Sigmoid colon (tissue), 7 donors: ENCODE results near the gene GRIK5. TPM values are rescaled to one million over a fixed set of nuclear protein-coding genes. Genes with fewer than 3 reads are reported as not detected.

Experiments
- DNase-seq: peaks from one replicate; pipeline ENCODE4 v3.0.0-alpha.2; 2019
- H3K27ac ChIP-seq, 4 donors: fragments of 200-600 bp; sonication (generic); one replicate each; pipeline ENCODE4 v1.5.1; 2016 to 2019; ENCODE audit warnings: mild to moderate bottlenecking in 1 of 4
- H3K27me3 ChIP-seq, 3 donors: fragments of 200-600 bp; sonication (generic); one replicate each; pipeline ENCODE4 v1.5.1; 2019; ENCODE audit warnings: mild to moderate bottlenecking in 1 of 3
- H3K36me3 ChIP-seq, 4 donors: fragments of 200-600 bp; sonication (generic); one replicate each; pipeline ENCODE4 v1.5.1; 2016 to 2019
- H3K4me1 ChIP-seq, 4 donors: fragments of 200-600 bp; sonication (generic); one replicate each; pipeline ENCODE4 v1.5.1; 2017 to 2019
- H3K4me3 ChIP-seq, 4 donors: fragments of 200-600 bp; sonication (generic); one replicate each; pipeline ENCODE4 v1.5.1; 2017 to 2019; ENCODE audit warnings: mild to moderate bottlenecking in 2 of 4, moderate library complexity in 1 of 4
- H3K9me3 ChIP-seq, 4 donors: fragments of 200-600 bp in 3 of 4; sonication (generic) in 3 of 4; one replicate each; pipeline versions ENCODE4 v1.5.1 to v1.6.1; 2013 to 2019
- EP300 ChIP-seq, 4 donors: sonication (generic); formaldehyde crosslinking; IDR thresholded peaks; one replicate each; pipeline ENCODE4 v1.6.1; 2017; ENCODE audit warnings: antibody characterized with exemption in 4 of 4
- POLR2A ChIP-seq, 2 donors: fragments of 450-650 bp; IDR thresholded peaks; one replicate each; pipeline ENCODE4 v1.6.1; 2016; ENCODE audit warnings: antibody characterized with exemption in 2 of 2, mild to moderate bottlenecking in 2 of 2, moderate library complexity in 2 of 2
- POLR2AphosphoS5 ChIP-seq, 4 donors: sonication (generic); formaldehyde crosslinking; IDR thresholded peaks; one replicate each; pipeline ENCODE4 v1.6.1; 2017; ENCODE audit warnings: antibody characterized with exemption in 4 of 4
- WGBS, 2 donors: extraction: QIAGEN DNeasy Blood & Tissue Kit; methylation state at CpG; one replicate each; pipeline ENCODE4 v1.1.7; 2013; 5-methylcytosine and 5-hydroxymethylcytosine counted together
- intact Hi-C: fragments of 100-400 bp; cut with DNase I; formaldehyde crosslinking; loops from one replicate; pipeline ENCODE4 v1.15.1; 2023
- polyA plus RNA-seq, 3 donors: library from polyadenylated mRNA; stranded (reverse); fragments of 200-250 nt; gene quantifications; one replicate each; pipeline ENCODE4 v1.2.3, GENCODE V29; 2013
- total RNA-seq, 4 donors: library from RNA; depleted of rRNA; stranded (reverse); fragments of >200 nt; gene quantifications; one replicate each; pipeline ENCODE4 v1.1.0, GENCODE V29; 2016
- TF ChIP-seq, protein P1 (sequence below), 4 experiments: fragments of 450-650 bp in 3 of 4; fragments of 200-600 bp in 1 of 4; IDR thresholded peaks; one replicate each; pipeline ENCODE4 v1.5.1; 2016 to 2019; ENCODE audit warnings: antibody characterized with exemption in 4 of 4, mild to moderate bottlenecking in 3 of 4, moderate library complexity in 2 of 4
- donor health status: healthy with polysubstance abuse.
- donor health status: Bipolar disorder and iron deficiency.
- donor health status: healthy.

The GRIK5 gene
- total and polyA plus RNA-seq, 7 donors: under 0.01 to 23.3 (median 10.3) TPM; not detected in 1

DNA sequence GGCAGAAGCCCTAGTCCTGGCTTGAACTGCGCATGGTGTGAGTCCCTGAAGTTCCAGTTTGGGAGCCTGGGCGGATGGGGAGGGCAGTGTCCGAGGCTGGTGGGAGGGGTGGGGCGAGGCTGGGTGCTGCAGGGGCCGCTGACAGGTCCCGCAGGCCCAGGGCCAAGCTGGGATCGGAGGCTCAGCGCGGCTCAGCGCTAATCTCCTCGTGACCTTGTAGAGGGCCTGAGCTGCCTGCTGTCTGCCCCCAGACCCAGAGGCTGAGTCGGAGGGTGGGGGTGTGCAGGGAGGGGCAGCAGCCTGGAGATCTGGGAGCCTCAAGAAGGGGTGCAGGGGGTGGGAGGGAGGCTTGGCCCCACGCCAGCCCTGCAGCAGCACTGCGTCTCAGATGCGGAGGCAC, 79.0 kb downstream of the GRIK5 start:
- Histone ChIP-seq H3K9me3 (no peaks in the 10 kb centered on the region), H3K36me3 (no peaks in the 10 kb centered on the region), H3K27me3 (peaks cover 17 to 56% (median 52%) of the 10 kb centered on the region in 3 donors), H3K4me1 (peaks cover 0 to 15% (median 14%) of the 10 kb centered on the region in 4 donors), H3K4me3 (no peak overlapping the region), H3K27ac (no peak overlapping the region)
- 25 to 54% methylated on average over 15 of the region's 15 CpGs for WGBS, 2 donors
- no peak for TF ChIP-seq POLR2A (IDR thresholded peaks at IDR 0.05)
- TF ChIP-seq EP300 (IDR thresholded peaks at IDR 0.05): no peak
- no peak for TF ChIP-seq POLR2AphosphoS5 (IDR thresholded peaks at IDR 0.05)
- TF ChIP-seq, protein P1, sequence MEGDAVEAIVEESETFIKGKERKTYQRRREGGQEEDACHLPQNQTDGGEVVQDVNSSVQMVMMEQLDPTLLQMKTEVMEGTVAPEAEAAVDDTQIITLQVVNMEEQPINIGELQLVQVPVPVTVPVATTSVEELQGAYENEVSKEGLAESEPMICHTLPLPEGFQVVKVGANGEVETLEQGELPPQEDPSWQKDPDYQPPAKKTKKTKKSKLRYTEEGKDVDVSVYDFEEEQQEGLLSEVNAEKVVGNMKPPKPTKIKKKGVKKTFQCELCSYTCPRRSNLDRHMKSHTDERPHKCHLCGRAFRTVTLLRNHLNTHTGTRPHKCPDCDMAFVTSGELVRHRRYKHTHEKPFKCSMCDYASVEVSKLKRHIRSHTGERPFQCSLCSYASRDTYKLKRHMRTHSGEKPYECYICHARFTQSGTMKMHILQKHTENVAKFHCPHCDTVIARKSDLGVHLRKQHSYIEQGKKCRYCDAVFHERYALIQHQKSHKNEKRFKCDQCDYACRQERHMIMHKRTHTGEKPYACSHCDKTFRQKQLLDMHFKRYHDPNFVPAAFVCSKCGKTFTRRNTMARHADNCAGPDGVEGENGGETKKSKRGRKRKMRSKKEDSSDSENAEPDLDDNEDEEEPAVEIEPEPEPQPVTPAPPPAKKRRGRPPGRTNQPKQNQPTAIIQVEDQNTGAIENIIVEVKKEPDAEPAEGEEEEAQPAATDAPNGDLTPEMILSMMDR (IDR thresholded peaks at IDR 0.05): no peak
- intact Hi-C loops: no loop called here
- no peak for DNase-seq

GRCh38 chr19:41990615-41991014, 79.4 kb downstream of the GRIK5 start:
- Histone ChIP-seq H3K36me3 (no peaks in the 10 kb centered on the region), H3K4me3 (no peak overlapping the region), H3K4me1 (peaks cover 0 to 15% (median 14%) of the 10 kb centered on the region in 4 donors), H3K27ac (no peak overlapping the region), H3K9me3 (no peaks in the 10 kb centered on the region), H3K27me3 (peaks cover 17 to 52% (median 47%) of the 10 kb centered on the region in 3 donors)
- 66 to 87% methylated on average over 2 of the region's 2 CpGs for WGBS, 2 donors
- TF ChIP-seq EP300 (IDR thresholded peaks at IDR 0.05) (no peak), POLR2AphosphoS5 (IDR thresholded peaks at IDR 0.05) (no peak)
- intact Hi-C loops: no loop called here
- no peak for DNase-seq

GRCh38 chr19:41990028-41990427, 80.0 kb downstream of the GRIK5 start:
- Histone ChIP-seq H3K27ac (no peak overlapping the region), H3K4me1 (peaks cover 0 to 15% (median 14%) of the 10 kb centered on the region in 4 donors), H3K36me3 (no peaks in the 10 kb centered on the region), H3K27me3 (peaks cover 14 to 46% (median 42%) of the 10 kb centered on the region in 3 donors), H3K4me3 (no peak overlapping the region), H3K9me3 (no peaks in the 10 kb centered on the region)
- WGBS, 2 donors: 82 to 92% methylated on average over 4 of the region's 4 CpGs
- no peak for DNase-seq
- intact Hi-C loops: no loop called here
- TF ChIP-seq POLR2A (IDR thresholded peaks at IDR 0.05) (no peak), EP300 (IDR thresholded peaks at IDR 0.05) (no peak)

DNA sequence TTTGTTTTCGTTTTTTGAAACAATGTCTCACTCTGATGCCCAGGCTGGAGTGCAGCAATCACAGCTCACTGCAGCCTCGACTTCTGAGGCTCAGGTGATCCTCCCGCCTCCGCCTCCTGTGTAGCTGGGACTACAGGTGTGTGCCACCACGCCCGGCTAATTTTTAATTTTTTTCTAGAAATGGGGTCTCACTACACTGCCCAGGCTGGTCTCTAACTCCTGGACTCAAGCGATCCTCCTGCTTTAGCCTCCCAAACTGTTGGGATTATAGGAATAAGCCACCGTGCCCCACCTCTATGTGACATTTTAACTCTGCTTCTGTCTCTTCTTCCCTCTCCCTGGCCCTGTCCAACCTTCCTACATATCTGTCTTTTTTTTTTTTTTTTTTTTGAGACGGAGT, 81.1 kb downstream of the GRIK5 start:
- H3K36me3 ChIP-seq: no peaks in the 10 kb centered on the region
- intact Hi-C loops: no loop called here
- TF ChIP-seq, protein P1 (IDR thresholded peaks at IDR 0.05): no peak
- TF ChIP-seq EP300 (IDR thresholded peaks at IDR 0.05) (no peak), POLR2A (IDR thresholded peaks at IDR 0.05) (no peak), POLR2AphosphoS5 (IDR thresholded peaks at IDR 0.05) (no peak)
- no peaks in the 10 kb centered on the region for H3K9me3 ChIP-seq
- WGBS, 2 donors: 81 to 89% methylated on average over 9 of the region's 9 CpGs
- H3K27ac ChIP-seq: no peak overlapping the region
- DNase-seq: no peak
- no peak overlapping the region for H3K4me3 ChIP-seq
- H3K27me3 ChIP-seq: peaks cover 10 to 35% (median 31%) of the 10 kb centered on the region in 3 donors
- peaks cover 0 to 9% (median 7%) of the 10 kb centered on the region in 4 donors for H3K4me1 ChIP-seq

DNA sequence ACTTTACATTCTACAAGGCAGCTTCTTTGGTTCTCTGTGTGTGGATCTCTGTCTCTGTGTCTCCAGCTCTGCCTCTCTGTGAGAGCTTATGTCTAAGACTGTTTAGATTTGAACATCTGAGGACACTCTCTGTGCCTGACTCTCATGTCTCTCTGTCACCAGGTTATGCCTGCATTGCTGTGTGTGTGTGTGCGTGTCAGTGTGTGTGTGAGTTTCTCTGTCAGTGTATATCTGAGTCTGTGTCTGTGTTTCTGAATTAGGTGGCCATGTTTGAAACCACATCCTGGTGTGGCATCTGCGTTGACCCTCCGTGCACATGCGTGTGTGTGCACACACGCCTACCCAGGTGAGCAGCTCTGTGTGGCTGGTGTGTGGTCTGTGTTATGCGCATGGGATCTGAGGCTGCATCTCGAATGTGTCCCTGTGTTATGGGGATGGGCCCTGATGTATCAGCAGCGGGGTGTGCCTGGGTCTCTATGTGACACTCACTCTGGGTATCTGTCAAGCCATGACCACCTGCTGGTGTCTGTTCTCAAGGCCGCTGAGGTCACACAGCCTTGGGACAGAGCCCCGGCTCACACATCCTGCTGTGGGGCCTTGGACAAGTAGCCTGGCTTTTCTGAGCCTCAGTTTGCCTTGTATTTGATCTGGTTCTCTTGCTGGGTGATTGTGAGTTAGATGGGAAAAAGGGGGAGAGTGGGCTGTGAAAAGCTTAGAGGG, 82.7 kb downstream of the GRIK5 start:
- no peaks in the 10 kb centered on the region for H3K9me3 ChIP-seq
- intact Hi-C loops: no loop called here
- TF ChIP-seq POLR2AphosphoS5 (IDR thresholded peaks at IDR 0.05) (no peak), EP300 (IDR thresholded peaks at IDR 0.05) (no peak), POLR2A (IDR thresholded peaks at IDR 0.05) (no peak)
- TF ChIP-seq, protein P1 (IDR thresholded peaks at IDR 0.05): no peak
- no peaks in the 10 kb centered on the region for H3K36me3 ChIP-seq
- peaks cover 0 to 19% (median 15%) of the 10 kb centered on the region in 3 donors for H3K27me3 ChIP-seq
- WGBS, 2 donors: 85 to 88% methylated on average over 10 of the region's 10 CpGs
- H3K4me3 ChIP-seq: no peak overlapping the region
- no peaks in the 10 kb centered on the region for H3K4me1 ChIP-seq
- no peak overlapping the region for H3K27ac ChIP-seq
- no peak for DNase-seq
